GM12878 (cell line): ENCODE results near the gene DDX4. TPM values are rescaled to one million over a fixed set of nuclear protein-coding genes. Genes with fewer than 3 reads are reported as not detected.

ENCODE experiments used
- ATAC-seq: fragments of 200-7000 bp; cut with Tn5 transposase; 3 replicates; pipeline ENCODE4 v1.9.1; 2020; ENCODE audit warnings: mild to moderate bottlenecking, moderate library complexity
- BruUV-seq: library from RNA; stranded (reverse); fragments of 400-500 nt; replicated peaks from 2 replicates; lab custom pipeline; 2021; lab: Mats Ljungman, UMichigan
- CTCF ChIA-PET: fragments of 300-600 bp; sonication (Branson Sonifier 250); formaldehyde crosslinking; extraction: SDS; loops from one replicate; lab custom pipeline; 2021; ENCODE audit warnings: inconsistent platforms; lab: Yijun Ruan, JAX
- POLR2A ChIA-PET: fragments of 350-600 bp; formaldehyde crosslinking; extraction: SDS; loops from one replicate; lab custom pipeline; 2021; ENCODE audit warnings: inconsistent platforms; lab: Charles Lee
- RAD21 ChIA-PET: fragments of 300-600 bp; sonication (Branson Sonifier 250); formaldehyde crosslinking; loops from one replicate; lab custom pipeline; 2023; ENCODE audit warnings: antibody characterized with exemption; ENCODE audit not compliant: unreplicated experiment; lab: Charles Lee
- SMC1A ChIA-PET: fragments of 300-600 bp; sonication (Branson Sonifier 250); formaldehyde crosslinking; loops from one replicate; lab custom pipeline; 2023; ENCODE audit not compliant: unreplicated experiment, uncharacterized antibody; lab: Charles Lee
- DNase-seq: peaks from one replicate; pipeline ENCODE4 v3.0.0-alpha.2; 2011; ENCODE audit warnings: low read depth, low spot score
- FAIRE-seq: peaks from 3 replicates; lab custom pipeline; 2011; peaks lifted over from hg19 to GRCh38; lab: Jason Lieb, UNC
- H2AFZ ChIP-seq: 2 replicates; pipeline ENCODE4 v1.6.0; 2011; ENCODE audit warnings: low read depth, low read length, control low read depth; ENCODE audit not compliant: control insufficient read depth
- H3K27ac ChIP-seq: 2 replicates; pipeline ENCODE4 v1.5.1; 2011; ENCODE audit warnings: control low read depth; ENCODE audit not compliant: control insufficient read depth, insufficient read depth
- H3K27me3 ChIP-seq, 2 experiments: replicated peaks in 1 of 2; 2 replicates each; pipeline versions ENCODE4 v1.6.0 to v1.6.1; 2011; ENCODE audit warnings: low read length in 1 of 2; ENCODE audit not compliant: control insufficient read depth in 2 of 2, insufficient read depth in 2 of 2
- H3K36me3 ChIP-seq, 2 experiments: 2 replicates each; pipeline ENCODE4 v1.5.1; 2011; ENCODE audit warnings: low read length in 1 of 2; ENCODE audit not compliant: control insufficient read depth in 2 of 2, insufficient read depth in 2 of 2
- H3K4me1 ChIP-seq: 2 replicates; pipeline ENCODE4 v1.6.1; 2011; ENCODE audit warnings: mild to moderate bottlenecking, low read length, moderate library complexity, mixed read lengths; ENCODE audit not compliant: control insufficient read depth, insufficient read depth
- H3K4me2 ChIP-seq: 2 replicates; pipeline ENCODE4 v1.6.0; 2011; ENCODE audit warnings: control low read depth; ENCODE audit not compliant: control insufficient read depth, insufficient read depth
- H3K4me3 ChIP-seq: fragments of 200-600 bp; sonication (generic); 2 replicates; pipeline ENCODE4 v1.5.1; 2016
- H3K79me2 ChIP-seq: 2 replicates; pipeline ENCODE4 v1.6.0; 2011; ENCODE audit warnings: low read length; ENCODE audit not compliant: control insufficient read depth, insufficient read depth
- H3K9ac ChIP-seq: 2 replicates; pipeline ENCODE4 v1.8.0; 2011; ENCODE audit warnings: low read length, control low read depth, mixed read lengths; ENCODE audit not compliant: control insufficient read depth, insufficient read depth
- H3K9me3 ChIP-seq: replicated peaks from 3 replicates; pipeline ENCODE4 v1.5.1; 2011; ENCODE audit warnings: mild to moderate bottlenecking, low read length; ENCODE audit not compliant: control insufficient read depth, insufficient read depth
- H4K20me1 ChIP-seq: 2 replicates; pipeline ENCODE4 v1.6.0; 2011; ENCODE audit not compliant: control insufficient read depth, insufficient read depth
- ATF2 ChIP-seq: IDR thresholded peaks from 2 replicates; pipeline ENCODE4 v1.6.1; 2012; ENCODE audit warnings: low read length, inconsistent platforms
- BHLHE40 ChIP-seq, 2 experiments: fragments of 450-650 bp in 1 of 2; IDR thresholded peaks; 2 replicates each; pipeline ENCODE4 v1.6.1; 2011 to 2017; ENCODE audit warnings: low read depth in 2 of 2, borderline replicate concordance in 1 of 2, improper control_type of control experiment in 1 of 2, low read length in 1 of 2, mild to moderate bottlenecking in 1 of 2
- HCFC1 ChIP-seq: fragments of 150-350 bp; IDR thresholded peaks from 2 replicates; pipeline ENCODE4 v1.6.1; 2014; ENCODE audit warnings: low read length
- KDM1A ChIP-seq: fragments of 200-600 bp; sonication (generic); IDR thresholded peaks from 2 replicates; pipeline ENCODE4 v1.6.1; 2016; ENCODE audit warnings: borderline replicate concordance
- MAX ChIP-seq: IDR thresholded peaks from 2 replicates; pipeline ENCODE4 v1.6.1; 2012; ENCODE audit warnings: low read depth, low read length, improper control_type of control experiment
- NFIC ChIP-seq: IDR thresholded peaks from 2 replicates; pipeline ENCODE4 v1.6.1; 2012; ENCODE audit warnings: low read depth, mild to moderate bottlenecking, inconsistent platforms, low read length, moderate library complexity
- NR2C1 ChIP-seq: fragments of 450-650 bp; IDR thresholded peaks from 2 replicates; pipeline ENCODE4 v1.6.1; 2017; ENCODE audit warnings: antibody characterized with exemption, mild to moderate bottlenecking, moderate library complexity
- RCOR1 ChIP-seq: conservative IDR thresholded peaks from 2 replicates; pipeline ENCODE4 v1.6.1; 2012; ENCODE audit warnings: low read depth, low read length, improper control_type of control experiment
- SKIL ChIP-seq: fragments of 450-650 bp; IDR thresholded peaks from 2 replicates; pipeline ENCODE4 v1.6.1; 2017; ENCODE audit warnings: mild to moderate bottlenecking, low read depth, inconsistent platforms; ENCODE audit not compliant: poor library complexity, severe bottlenecking
- TARDBP ChIP-seq: IDR thresholded peaks from 2 replicates; pipeline ENCODE4 v1.6.1; 2016; ENCODE audit warnings: borderline replicate concordance
- TCF7 ChIP-seq: IDR thresholded peaks from 2 replicates; pipeline ENCODE4 v1.6.1; 2014; ENCODE audit warnings: antibody characterized with exemption, borderline replicate concordance
- ZNF384 ChIP-seq: IDR thresholded peaks from 2 replicates; pipeline ENCODE4 v1.6.1; 2012; ENCODE audit warnings: low read depth, mild to moderate bottlenecking, low read length, improper control_type of control experiment, borderline replicate concordance
- in situ Hi-C: fragments of 300-500 bp; cut with MboI; formaldehyde crosslinking; loops from 9 replicates; pipeline ENCODE4 v1.14.3; 2018; ENCODE audit warnings: mixed read lengths
- intact Hi-C: fragments of 100-400 bp; cut with micrococcal nuclease; formaldehyde crosslinking; loops from one replicate; pipeline ENCODE4 v1.14.2; 2022; ENCODE audit not compliant: unreplicated experiment
- polyA plus RNA-seq, 11 experiments: library from polyadenylated mRNA; depleted of rRNA in 4 of 11; unstranded in 6 of 11; stranded (reverse) in 5 of 11; fragments of >200 nt; fragmentation: Nextera tagmentation in 4 of 11; fragmentation: Illumina TruSeq in 1 of 11; extraction: Ambion mirVana in 4 of 11; extraction: Trizol in 1 of 11; gene quantifications; 1 replicate in 1 of 11; 2 replicates in 10 of 11; pipeline versions ENCODE4 v1.2.1 to v1.2.3, GENCODE V29; 2011 to 2016; ENCODE audit warnings: inconsistent platforms in 2 of 11, missing spikeins in 2 of 11, low read depth in 1 of 11
- total RNA-seq, 4 experiments: library from RNA; depleted of rRNA in 3 of 4; stranded (reverse); fragments of >200 nt in 3 of 4; fragmentation: Illumina TruSeq in 1 of 4; extraction: Trizol in 1 of 4; gene quantifications; 2 replicates each; pipeline versions ENCODE4 v1.2.1 to v1.2.3, GENCODE V29; 2013 to 2021

Gene DDX4
- total and polyA plus RNA-seq, 10 of the 15 experiments (the other 5 are each of a cell fraction or from before 2014, with no cell fraction given): 0.05 to 0.36 (median 0.09) TPM; not detected in 4

GRCh38 chr5:55732585-55732984 is 5.3 kb upstream of the DDX4 start:
- Histone ChIP-seq H3K4me3 (no peak overlapping the region), H3K27me3 (no peaks in the 10 kb centered on the region), H3K9me3 (no peaks in the 10 kb centered on the region), H3K4me2 (no peak overlapping the region), H3K9ac (no peak overlapping the region), H4K20me1 (no peaks in the 10 kb centered on the region), H3K27ac (no peak overlapping the region), H3K4me1 (no peaks in the 10 kb centered on the region), H3K79me2 (no peaks in the 10 kb centered on the region), H3K36me3 (no peaks in the 10 kb centered on the region), H2AFZ (no peak overlapping the region)
- ChIA-PET CTCF (no interaction called here), SMC1A (no interaction called here), RAD21 (no interaction called here), POLR2A (no interaction called here)
- in situ Hi-C loops: no loop called here
- no peak for TF ChIP-seq ZNF384
- no peak for TF ChIP-seq NR2C1
- no peak for TF ChIP-seq TCF7
- TF ChIP-seq HCFC1: no peak
- no peak for TF ChIP-seq SKIL
- TF ChIP-seq MAX: no peak
- TF ChIP-seq TARDBP: no peak
- no peak for TF ChIP-seq ATF2
- TF ChIP-seq NFIC: no peak
- TF ChIP-seq KDM1A: no peak
- TF ChIP-seq BHLHE40 (IDR thresholded peaks at IDR 0.05; ENCODE audit: borderline replicate concordance in 1 of 2, low read depth in 2 of 2, low read length in 1 of 2): no peak
- no peak for TF ChIP-seq RCOR1
- BruUV-seq: no TSS peak
- DNase-seq (no peak), ATAC-seq (no peak), FAIRE-seq (no peak)
- intact Hi-C loops: no loop called here
